ENCODE data around the gene HSF4. TPM values are rescaled to one million over a fixed set of nuclear protein-coding genes. Genes with fewer than 3 reads are reported as not detected.

HSF4 gene
- total and polyA plus RNA-seq, 3 experiments from 2014 or later, result 11.6 to 13.3 TPM; not detected in 1

DNA sequence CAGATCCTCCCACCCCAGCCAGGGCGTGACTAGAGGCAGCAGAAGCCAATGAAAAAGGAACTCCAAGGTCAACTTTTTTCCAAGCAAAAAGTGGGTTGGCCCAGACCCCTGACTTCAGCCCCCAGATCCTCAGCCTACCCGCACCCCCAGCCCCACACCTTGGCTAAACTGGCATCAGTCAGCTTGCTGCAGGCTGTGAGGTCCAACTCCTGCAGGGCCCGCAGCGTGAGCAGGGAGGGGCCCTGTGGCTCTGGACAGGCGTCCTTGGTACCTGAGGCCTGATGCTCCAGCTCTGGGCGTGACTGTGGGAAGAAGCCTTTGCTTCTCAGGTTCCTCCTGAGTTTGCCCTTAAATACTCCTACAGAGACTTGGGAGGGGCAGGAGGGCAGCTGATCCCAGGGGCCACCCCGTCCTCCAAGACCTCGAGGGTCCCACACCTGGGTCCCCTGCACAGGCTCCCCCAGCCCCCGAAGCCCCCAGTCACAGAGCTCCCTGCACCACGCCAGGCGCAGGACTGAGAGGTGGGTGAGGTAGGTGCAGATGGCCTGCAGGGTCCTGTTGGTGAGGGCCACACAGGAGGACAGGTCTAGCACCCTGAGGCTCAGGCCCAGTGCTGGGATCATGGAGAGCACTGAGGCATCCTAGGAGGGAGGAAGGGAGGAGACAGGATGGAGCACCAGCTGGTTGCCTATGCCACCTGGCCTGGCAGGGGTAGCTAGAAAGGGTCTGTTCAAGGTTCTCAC is 43.8 kb downstream of the HSF4 start:
- no peaks in the 10 kb centered on the region for H3K9me3 Mint-ChIP-seq
- ChIA-PET CTCF (interaction anchor here (1.1 kb wide), 1 partner anchor 9 kb away, joined by 3 read pairs; no protein-coding TSS in a partner anchor), POLR2A (no interaction called here)
- no peak overlapping the region for H3K4me3 Mint-ChIP-seq
- peaks cover 0 to 8% (median 0%) of the 10 kb centered on the region in 3 donors for H3K36me3 Mint-ChIP-seq
- peak in 1 of 5 donors; percentile 39 for DNase-seq
- no peak overlapping the region for H3K27ac Mint-ChIP-seq
- H3K27ac ChIP-seq (ENCODE audit: low read depth, low read length), result no peak overlapping the region
- no peaks in the 10 kb centered on the region for H3K27me3 ChIP-seq (ENCODE audit: insufficient read depth, low read length, poor library complexity, severe bottlenecking)
- H3K4me1 ChIP-seq (ENCODE audit: insufficient read depth, low read length), result no peaks in the 10 kb centered on the region
- no peaks in the 10 kb centered on the region for H3K4me1 Mint-ChIP-seq
- H3K27me3 Mint-ChIP-seq, result peaks cover 0 to 2% of the 10 kb centered on the region in 2 donors
- H3K4me3 ChIP-seq (ENCODE audit: low read length), result no peak overlapping the region
- H3K36me3 ChIP-seq (ENCODE audit: insufficient read depth, low read length), result no peaks in the 10 kb centered on the region
- H3K9me3 ChIP-seq (ENCODE audit: low read length), result no peaks in the 10 kb centered on the region

GRCh38 chr16:67209565-67209964 is 45.0 kb downstream of the HSF4 start:
- ChIA-PET POLR2A (no interaction called here), CTCF (interaction anchor here (1.1 kb wide), 1 partner anchor 8 kb away, joined by 3 read pairs; no protein-coding TSS in a partner anchor)
- H3K27me3 Mint-ChIP-seq, result peaks cover 0 to 2% of the 10 kb centered on the region in 2 donors

DNA sequence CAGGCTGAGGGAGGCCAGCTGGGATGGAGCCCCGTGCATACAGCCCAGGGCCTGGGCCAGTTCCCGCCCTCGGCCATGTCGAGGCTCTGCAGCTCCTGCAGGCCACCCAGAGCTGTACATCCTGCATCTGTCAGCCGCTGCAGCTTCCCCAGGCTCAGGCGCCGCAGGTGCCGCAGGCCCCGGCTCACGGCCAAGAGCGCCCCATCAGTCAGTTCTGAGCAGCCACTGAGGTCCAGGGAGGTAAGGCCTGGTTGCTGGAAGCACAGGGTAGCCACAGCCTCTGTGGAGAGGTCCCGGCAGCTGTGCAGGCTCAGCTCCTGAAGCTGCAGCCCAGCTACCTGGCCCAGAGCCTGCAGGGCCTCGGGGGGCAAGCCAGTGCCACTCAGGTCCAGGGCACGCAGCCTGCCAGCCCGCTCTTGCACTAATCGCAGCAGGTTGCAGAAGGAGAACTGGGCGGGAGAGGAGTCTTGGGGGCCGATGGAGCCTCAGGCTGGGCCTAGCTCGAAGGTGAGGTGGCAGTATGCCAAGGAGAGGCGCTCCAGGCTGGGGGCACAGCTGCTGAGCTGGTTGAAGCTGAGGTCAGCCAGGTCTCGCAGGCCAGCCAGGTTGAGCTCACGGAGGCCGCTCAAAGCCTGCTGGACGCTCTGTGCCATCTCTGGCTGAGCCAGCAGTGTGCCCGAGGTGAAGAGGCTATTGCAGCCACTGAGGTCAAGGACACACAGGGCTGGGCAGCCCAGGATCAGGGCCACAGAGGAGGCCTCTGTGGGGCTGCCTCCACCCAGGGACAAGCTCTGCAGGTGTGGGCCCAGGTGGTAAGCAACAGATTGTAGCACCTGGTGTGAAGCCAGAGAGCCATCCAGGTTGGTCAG is 45.8 kb downstream of the HSF4 start:
- peaks cover 0 to 2% of the 10 kb centered on the region in 2 donors for H3K27me3 Mint-ChIP-seq
- no peak overlapping the region for H3K27ac ChIP-seq (ENCODE audit: low read depth, low read length)
- no peaks in the 10 kb centered on the region for H3K36me3 ChIP-seq (ENCODE audit: insufficient read depth, low read length)
- ChIA-PET POLR2A (interaction anchor here (0.6 kb wide), 1 partner anchor 613 kb away, joined by 13 read pairs; no protein-coding TSS in a partner anchor), CTCF (no interaction called here)
- DNase-seq, result peak in 1 of 5 donors; percentile 42
- no peaks in the 10 kb centered on the region for H3K27me3 ChIP-seq (ENCODE audit: insufficient read depth, low read length, poor library complexity, severe bottlenecking)
- H3K9me3 Mint-ChIP-seq, result no peaks in the 10 kb centered on the region
- no peaks in the 10 kb centered on the region for H3K4me1 Mint-ChIP-seq
- H3K4me3 Mint-ChIP-seq, result no peak overlapping the region
- no peaks in the 10 kb centered on the region for H3K4me1 ChIP-seq (ENCODE audit: insufficient read depth, low read length)
- no peak overlapping the region for H3K4me3 ChIP-seq (ENCODE audit: low read length)
- no peak overlapping the region for H3K27ac Mint-ChIP-seq
- no peaks in the 10 kb centered on the region for H3K36me3 Mint-ChIP-seq
- H3K9me3 ChIP-seq (ENCODE audit: low read length), result no peaks in the 10 kb centered on the region

More at GRCh38 chr16:67209565-67209964, 45.0 kb downstream of the HSF4 start:
- Mint-ChIP-seq H3K27ac (peak overlapping the region in 1 of 8 donors; percentile 75), H3K4me3 (no peak overlapping the region), H3K36me3 (no peaks in the 10 kb centered on the region), H3K9me3 (no peaks in the 10 kb centered on the region), H3K4me1 (no peaks in the 10 kb centered on the region)
- no peaks in the 10 kb centered on the region for H3K9me3 ChIP-seq (ENCODE audit: low read length)
- H3K4me1 ChIP-seq (ENCODE audit: insufficient read depth, low read length), result no peaks in the 10 kb centered on the region
- H3K27ac ChIP-seq (ENCODE audit: low read depth, low read length), result no peak overlapping the region
- no peaks in the 10 kb centered on the region for H3K36me3 ChIP-seq (ENCODE audit: insufficient read depth, low read length)
- no peaks in the 10 kb centered on the region for H3K27me3 ChIP-seq (ENCODE audit: insufficient read depth, low read length, poor library complexity, severe bottlenecking)
- DNase-seq, result peak in 1 of 5 donors; percentile 30
- H3K4me3 ChIP-seq (ENCODE audit: low read length), result no peak overlapping the region

- H3K36me3 Mint-ChIP-seq, result peaks cover 0 to 2% (median 0%) of the 10 kb centered on the region in 3 donors
- no peaks in the 10 kb centered on the region for H3K4me1 Mint-ChIP-seq
- no peaks in the 10 kb centered on the region for H3K9me3 Mint-ChIP-seq
- H3K27me3 Mint-ChIP-seq, result peaks cover 0 to 2% of the 10 kb centered on the region in 2 donors
- no peak overlapping the region for H3K4me3 ChIP-seq (ENCODE audit: low read length)
- no peaks in the 10 kb centered on the region for H3K4me1 ChIP-seq (ENCODE audit: insufficient read depth, low read length)
- peak in 1 of 5 donors; percentile 33 for DNase-seq
- ChIA-PET CTCF (interaction anchor here (0.8 kb wide), 1 partner anchor 14 kb away, joined by 3 read pairs; no protein-coding TSS in a partner anchor), POLR2A (no interaction called here)
- H3K9me3 ChIP-seq (ENCODE audit: low read length), result no peaks in the 10 kb centered on the region
- no peak overlapping the region for H3K4me3 Mint-ChIP-seq
- H3K27me3 ChIP-seq (ENCODE audit: insufficient read depth, low read length, poor library complexity, severe bottlenecking), result no peaks in the 10 kb centered on the region
- no peak overlapping the region for H3K27ac ChIP-seq (ENCODE audit: low read depth, low read length)
- no peaks in the 10 kb centered on the region for H3K36me3 ChIP-seq (ENCODE audit: insufficient read depth, low read length)
- H3K27ac Mint-ChIP-seq, result peak overlapping the region in 1 of 8 donors; percentile 18
Measured at GRCh38 chr16:67211674-67212073, 47.1 kb downstream of the HSF4 start.

DNA sequence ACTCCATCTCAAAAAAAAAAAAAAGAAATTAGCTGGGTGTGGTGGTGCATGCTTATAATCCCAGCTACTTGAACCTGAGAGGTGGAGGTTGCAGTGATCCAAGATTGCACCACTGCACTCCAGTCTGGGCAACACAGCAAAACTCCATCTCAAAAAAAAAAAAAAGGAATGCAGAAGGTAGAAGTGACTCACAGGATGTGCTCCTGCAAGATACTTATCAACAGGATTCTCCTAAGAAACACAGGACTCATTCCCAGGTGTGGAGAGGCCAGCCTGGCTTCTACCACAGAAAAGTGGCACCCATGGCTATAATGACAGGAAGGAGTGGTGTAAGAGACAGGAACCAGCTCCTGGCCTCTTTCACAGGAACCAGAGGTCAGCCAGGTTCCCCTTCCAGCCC is 48.2 kb downstream of the HSF4 start:
- no peak overlapping the region for H3K27ac ChIP-seq (ENCODE audit: low read depth, low read length)
- Mint-ChIP-seq H3K4me1 (no peaks in the 10 kb centered on the region), H3K4me3 (no peak overlapping the region), H3K36me3 (peaks cover 0 to 5% (median 5%) of the 10 kb centered on the region in 3 donors), H3K27ac (no peak overlapping the region), H3K27me3 (peaks cover 0 to 2% of the 10 kb centered on the region in 2 donors), H3K9me3 (no peaks in the 10 kb centered on the region)
- no peak for DNase-seq
- ChIA-PET POLR2A (no interaction called here), CTCF (no interaction called here)
- H3K27me3 ChIP-seq (ENCODE audit: insufficient read depth, low read length, poor library complexity, severe bottlenecking), result no peaks in the 10 kb centered on the region
- H3K4me3 ChIP-seq (ENCODE audit: low read length), result no peak overlapping the region
- no peaks in the 10 kb centered on the region for H3K9me3 ChIP-seq (ENCODE audit: low read length)
- no peaks in the 10 kb centered on the region for H3K36me3 ChIP-seq (ENCODE audit: insufficient read depth, low read length)
- no peaks in the 10 kb centered on the region for H3K4me1 ChIP-seq (ENCODE audit: insufficient read depth, low read length)

GRCh38 chr16:67213197-67214019 is 48.9 kb downstream of the HSF4 start:
- Histone ChIP-seq H3K36me3 (ENCODE audit: insufficient read depth, low read length) (no peaks in the 10 kb centered on the region), H3K27ac (ENCODE audit: low read depth, low read length) (no peak overlapping the region), H3K27me3 (ENCODE audit: insufficient read depth, low read length, poor library complexity, severe bottlenecking) (no peaks in the 10 kb centered on the region), H3K4me1 (ENCODE audit: insufficient read depth, low read length) (no peaks in the 10 kb centered on the region), H3K9me3 (ENCODE audit: low read length) (no peaks in the 10 kb centered on the region), H3K4me3 (ENCODE audit: low read length) (no peak overlapping the region)
- ChIA-PET POLR2A (no interaction called here), CTCF (no interaction called here)
- no peaks in the 10 kb centered on the region for H3K9me3 Mint-ChIP-seq
- no peaks in the 10 kb centered on the region for H3K4me1 Mint-ChIP-seq
- H3K4me3 Mint-ChIP-seq, result no peak overlapping the region
- peaks cover 0 to 2% of the 10 kb centered on the region in 2 donors for H3K27me3 Mint-ChIP-seq
- DNase-seq, result no peak
- peaks cover 0 to 7% (median 5%) of the 10 kb centered on the region in 3 donors for H3K36me3 Mint-ChIP-seq
- no peak overlapping the region for H3K27ac Mint-ChIP-seq

DNA sequence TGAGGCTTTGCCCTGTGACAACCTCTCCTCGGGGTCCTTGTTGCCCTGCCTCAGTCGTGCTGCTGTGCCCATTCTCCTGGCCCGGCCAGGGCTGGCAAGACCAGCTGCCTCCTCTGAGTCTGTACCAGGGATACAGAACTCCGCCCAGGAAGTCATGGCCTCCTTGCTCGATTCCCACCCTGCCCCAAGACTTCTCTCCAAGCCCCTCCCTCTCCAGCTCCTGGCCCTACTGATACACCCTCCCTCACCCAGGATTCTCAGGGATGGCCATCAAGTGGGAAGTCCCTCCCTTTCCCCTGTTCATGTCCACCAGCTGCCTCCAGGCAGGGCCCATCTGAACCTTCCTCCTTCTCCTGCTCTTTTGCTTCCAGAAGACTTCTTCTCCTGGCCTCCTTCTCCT is 51.2 kb downstream of the HSF4 start:
- no peak overlapping the region for H3K27ac ChIP-seq (ENCODE audit: low read depth, low read length)
- Mint-ChIP-seq H3K27ac (peak overlapping the region in 1 of 8 donors; percentile 38), H3K4me3 (no peak overlapping the region), H3K4me1 (no peaks in the 10 kb centered on the region), H3K9me3 (no peaks in the 10 kb centered on the region), H3K36me3 (peaks cover 0 to 10% (median 7%) of the 10 kb centered on the region in 3 donors), H3K27me3 (peaks cover 0 to 2% of the 10 kb centered on the region in 2 donors)
- no peak overlapping the region for H3K4me3 ChIP-seq (ENCODE audit: low read length)
- H3K27me3 ChIP-seq (ENCODE audit: insufficient read depth, low read length, poor library complexity, severe bottlenecking), result no peaks in the 10 kb centered on the region
- POLR2A ChIA-PET, result no interaction called here
- H3K9me3 ChIP-seq (ENCODE audit: low read length), result no peaks in the 10 kb centered on the region
- CTCF ChIA-PET, result no interaction called here
- H3K4me1 ChIP-seq (ENCODE audit: insufficient read depth, low read length), result no peaks in the 10 kb centered on the region
- DNase-seq, result no peak
- H3K36me3 ChIP-seq (ENCODE audit: insufficient read depth, low read length), result no peaks in the 10 kb centered on the region
